ENCODE data around the gene ATP6V1G2.
"Not testable (repeated sequence)": the region's sequence is repeated elsewhere in the genome, so short reads cannot be mapped to it uniquely, and the experiment has no call there.

Gene ATP6V1G2

GRCh38 chr6:31546339-31546957, at the start of gene ATP6V1G2:
Gene ATP6V1G2 (minus strand): TSS chr6:31546608. CDS start chr6:31546559, 49 bp downstream.
- DNase-seq (ENCODE audit: low read depth in 2 of 2) = peak; percentile 73 to 91

- no peak for DNase-seq (ENCODE audit: low read depth in 2 of 2)
Observed at GRCh38 chr6:31592396-31592771, 46.0 kb upstream of the ATP6V1G2 start.

GRCh38 chr6:31590691-31591090, 44.3 kb upstream of the ATP6V1G2 start:
- not testable (repeated sequence) for DNase-seq (ENCODE audit: low read depth in 2 of 2)

- no peak for DNase-seq (ENCODE audit: low read depth in 2 of 2)
Observed at GRCh38 chr6:31588871-31589650, 42.7 kb upstream of the ATP6V1G2 start.

GRCh38 chr6:31587791-31588777, 41.7 kb upstream of the ATP6V1G2 start:
- no peak for DNase-seq (ENCODE audit: low read depth in 2 of 2)

GRCh38 chr6:31586599-31587281, 40.3 kb upstream of the ATP6V1G2 start:
- no peak for DNase-seq (ENCODE audit: low read depth in 2 of 2)

- no peak for DNase-seq (ENCODE audit: low read depth in 2 of 2)
Observed at GRCh38 chr6:31586008-31586407, 39.6 kb upstream of the ATP6V1G2 start, which contains the start of gene LST1. Gene LST1 (plus strand): TSS chr6:31586277. CDS start chr6:31587300, 1,023 bp downstream.

- no peak for DNase-seq (ENCODE audit: low read depth in 2 of 2)
Observed at GRCh38 chr6:31585491-31585890, 39.1 kb upstream of the ATP6V1G2 start.

GRCh38 chr6:31582230-31582643, 35.8 kb upstream of the ATP6V1G2 start, which contains the start of gene LTB:
Gene LTB (minus strand): TSS chr6:31582424. CDS start chr6:31582417, 7 bp downstream.
- no peak for DNase-seq (ENCODE audit: low read depth in 2 of 2)

- DNase-seq (ENCODE audit: low read depth in 2 of 2) = no peak
Observed at GRCh38 chr6:31581434-31582229, 35.2 kb upstream of the ATP6V1G2 start.

GRCh38 chr6:31580807-31581433, 34.5 kb upstream of the ATP6V1G2 start:
- DNase-seq (ENCODE audit: low read depth in 2 of 2) = peak; percentile 75 to 89

GRCh38 chr6:31580438-31580740, 34.0 kb upstream of the ATP6V1G2 start:
- DNase-seq (ENCODE audit: low read depth in 2 of 2) = no peak

GRCh38 chr6:31579546-31580437, 33.4 kb upstream of the ATP6V1G2 start:
- DNase-seq (ENCODE audit: low read depth in 2 of 2) = peak in 1 of 2 experiments; percentile 53

- DNase-seq (ENCODE audit: low read depth in 2 of 2) = no peak
Observed at GRCh38 chr6:31579119-31579505, 32.7 kb upstream of the ATP6V1G2 start.

- no peak for DNase-seq (ENCODE audit: low read depth in 2 of 2)
Observed at GRCh38 chr6:31578184-31579118, 32.0 kb upstream of the ATP6V1G2 start.

- DNase-seq (ENCODE audit: low read depth in 2 of 2) = no peak
Observed at GRCh38 chr6:31577579-31577966, 31.2 kb upstream of the ATP6V1G2 start.

GRCh38 chr6:31576897-31577578, 30.6 kb upstream of the ATP6V1G2 start:
- DNase-seq (ENCODE audit: low read depth in 2 of 2) = peak in 1 of 2 experiments; percentile 63

Data from stimulated activated CD4-positive, alpha-beta T cell treated with anti-CD3 and anti-CD28 coated beads, Interleukin-12 subunit alpha, Interleukin-12 subunit beta, amount 100 ng/mL, for 24 hours (primary cell).